ENCODE data around the gene BAZ2A.
A peak's percentile ranks its signal among the peaks of the same experiment; 100 is the strongest.

Gene BAZ2A

DNA sequence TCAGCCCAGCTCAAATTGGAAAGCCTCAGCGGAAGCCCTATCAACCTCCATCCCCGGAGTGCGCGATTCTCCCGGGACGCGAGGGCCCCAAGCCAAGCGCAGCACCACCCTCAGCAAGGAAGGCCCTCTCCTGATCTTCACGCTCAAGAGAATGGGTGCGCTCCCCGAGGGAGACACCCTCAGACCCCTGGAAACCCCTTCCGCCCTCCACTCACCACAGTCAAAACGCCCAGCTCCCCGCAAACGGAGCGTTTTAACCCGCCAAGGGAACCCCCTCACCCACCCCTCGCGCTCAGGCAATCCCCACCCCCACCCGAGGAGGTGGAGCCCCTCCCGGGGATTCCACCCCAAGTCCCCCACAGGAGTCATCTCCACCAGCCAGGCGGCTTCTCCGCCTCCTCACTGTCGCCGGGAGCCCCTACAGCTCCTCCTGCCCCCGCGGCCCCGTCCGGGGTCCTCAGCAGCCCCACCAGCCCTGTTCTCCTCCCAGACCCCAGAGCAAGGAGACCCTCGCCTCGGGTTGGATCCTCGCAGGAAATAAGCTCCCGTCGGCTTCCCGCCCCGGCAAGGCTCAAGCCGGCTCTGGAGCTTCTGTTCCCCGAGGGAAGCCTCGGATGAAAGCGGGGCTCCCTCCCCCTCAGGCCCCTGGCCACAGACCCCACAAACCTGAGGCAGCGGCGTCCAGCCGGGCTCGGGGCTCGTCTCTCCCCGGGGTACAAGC lies 507 bp downstream of the BAZ2A start:
- H3K27ac Mint-ChIP-seq = peak overlapping the region; percentile 77
- H3K27me3 Mint-ChIP-seq (ENCODE audit: low read depth) = no peaks in the 10 kb centered on the region
- peak overlapping the region; percentile 88 for H3K4me3 Mint-ChIP-seq
- peaks cover 60% of the 10 kb centered on the region for H3K4me1 Mint-ChIP-seq (ENCODE audit: low read depth)
- H3K9me3 Mint-ChIP-seq = no peaks in the 10 kb centered on the region
- peaks cover 26% of the 10 kb centered on the region for H3K36me3 Mint-ChIP-seq (ENCODE audit: low read depth)

DNA sequence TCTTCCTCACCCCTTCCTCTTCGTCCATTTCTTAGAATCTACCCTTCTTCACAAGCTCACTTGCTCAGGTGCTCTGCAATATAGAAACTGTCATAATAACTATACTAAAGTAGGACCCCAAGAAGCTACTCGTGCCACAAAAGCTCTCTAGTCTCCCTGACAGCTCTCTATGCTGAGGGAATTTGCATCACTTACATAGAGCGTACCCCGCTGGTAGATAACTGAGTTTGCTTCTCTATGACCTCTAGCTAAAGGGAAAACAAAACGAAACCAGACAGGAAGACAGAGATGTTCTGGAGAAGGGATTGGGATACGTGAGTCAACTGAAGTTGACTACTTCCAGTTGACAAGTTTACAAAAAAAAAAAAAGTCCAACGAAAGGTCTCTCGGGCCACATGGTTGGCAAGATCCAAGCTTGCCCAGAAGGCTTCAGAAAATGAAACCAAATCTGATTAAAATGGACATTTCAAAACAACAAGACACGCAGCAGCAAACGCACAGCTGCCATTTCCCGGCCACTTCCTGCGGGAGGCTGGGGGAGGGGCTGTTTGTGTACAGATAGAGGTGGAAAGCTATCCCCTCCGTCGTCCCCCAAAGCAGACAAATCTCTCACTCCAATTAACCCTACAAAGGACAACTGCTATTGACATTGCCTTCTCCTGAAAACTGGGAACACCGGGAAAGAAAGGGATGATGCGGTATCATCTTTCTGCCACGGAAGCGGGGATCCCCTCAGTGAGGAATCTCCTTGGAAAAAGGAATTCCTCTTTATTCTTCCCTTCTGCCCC lies 1.3 kb downstream of the BAZ2A start:
- H3K4me1 Mint-ChIP-seq (ENCODE audit: low read depth) = peaks cover 59% of the 10 kb centered on the region
- H3K27ac Mint-ChIP-seq = peak overlapping the region; percentile 77
- H3K4me3 Mint-ChIP-seq = peak overlapping the region; percentile 88
- H3K36me3 Mint-ChIP-seq (ENCODE audit: low read depth) = peaks cover 26% of the 10 kb centered on the region
- H3K9me3 Mint-ChIP-seq = no peaks in the 10 kb centered on the region
- H3K27me3 Mint-ChIP-seq (ENCODE audit: low read depth) = no peaks in the 10 kb centered on the region

DNA sequence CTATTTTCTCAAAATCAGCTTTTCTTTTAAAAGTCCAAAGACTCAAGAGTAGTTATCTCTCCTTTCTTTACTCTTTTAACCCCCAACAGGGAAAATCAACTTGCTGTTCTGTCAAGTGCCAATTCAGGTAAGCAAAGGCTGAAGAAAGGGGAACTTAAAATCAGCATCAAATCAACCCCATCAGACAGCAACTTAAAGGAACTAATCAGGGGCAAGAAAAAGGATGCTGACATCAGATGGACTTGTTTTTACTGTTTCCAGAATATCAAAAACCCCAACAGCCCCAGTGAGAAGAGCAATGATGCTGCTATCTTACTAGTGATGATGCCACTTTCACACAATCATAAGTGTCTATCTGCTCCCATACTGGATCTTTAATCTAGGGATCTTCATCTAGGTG lies 3.4 kb downstream of the BAZ2A start:
- Mint-ChIP-seq H3K27me3 (ENCODE audit: low read depth) (no peaks in the 10 kb centered on the region), H3K9me3 (no peaks in the 10 kb centered on the region), H3K4me3 (no peak overlapping the region), H3K27ac (no peak overlapping the region), H3K4me1 (ENCODE audit: low read depth) (peaks cover 46% of the 10 kb centered on the region), H3K36me3 (ENCODE audit: low read depth) (peaks cover 33% of the 10 kb centered on the region)

DNA sequence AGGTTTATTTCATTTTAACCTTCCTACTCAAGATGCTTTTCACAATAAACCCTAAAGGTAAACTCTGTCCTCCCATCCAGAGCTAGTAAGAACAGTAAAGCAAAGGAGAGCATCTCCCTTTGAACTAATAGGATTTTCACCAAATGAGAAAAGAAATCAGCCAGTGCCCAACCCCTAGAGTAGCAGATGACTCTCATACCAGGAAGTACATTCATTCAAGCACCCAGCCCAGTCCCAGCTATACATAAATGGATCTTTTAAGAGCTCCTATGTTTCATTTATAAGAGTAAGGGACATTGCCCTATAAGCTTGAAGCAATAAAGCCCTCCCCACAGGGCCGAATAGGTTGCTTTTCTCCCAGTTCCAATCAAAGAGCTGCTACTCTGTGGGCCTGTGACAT lies 7.6 kb downstream of the BAZ2A start:
- Mint-ChIP-seq H3K27me3 (ENCODE audit: low read depth) (no peaks in the 10 kb centered on the region), H3K4me3 (no peak overlapping the region), H3K4me1 (ENCODE audit: low read depth) (peaks cover 32% of the 10 kb centered on the region), H3K9me3 (no peaks in the 10 kb centered on the region), H3K36me3 (ENCODE audit: low read depth) (peaks cover 30% of the 10 kb centered on the region), H3K27ac (peak overlapping the region; percentile 39)

DNA sequence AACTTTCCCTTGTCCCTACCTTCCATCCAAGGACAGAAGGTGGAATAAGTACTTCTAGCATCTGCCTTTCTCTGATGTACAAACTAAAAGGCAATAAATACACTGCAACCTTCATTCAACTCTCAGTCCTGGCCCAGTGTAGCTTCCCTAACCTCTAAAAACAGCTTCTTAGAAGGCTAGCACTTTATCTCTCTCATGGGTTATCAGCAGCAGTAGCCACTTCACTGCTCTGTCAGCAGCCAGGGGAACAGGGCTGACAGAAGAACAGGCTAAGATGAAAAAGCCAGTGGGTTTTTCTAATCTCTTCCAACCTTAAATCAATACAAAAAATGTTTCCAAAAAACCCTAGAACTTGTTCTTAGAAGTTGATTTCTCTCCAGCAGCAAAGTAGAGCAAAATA lies 13.2 kb downstream of the BAZ2A start:
- H3K4me3 Mint-ChIP-seq = no peak overlapping the region
- peaks cover 53% of the 10 kb centered on the region for H3K36me3 Mint-ChIP-seq (ENCODE audit: low read depth)
- H3K27ac Mint-ChIP-seq = no peak overlapping the region
- no peaks in the 10 kb centered on the region for H3K9me3 Mint-ChIP-seq
- H3K27me3 Mint-ChIP-seq (ENCODE audit: low read depth) = no peaks in the 10 kb centered on the region
- peaks cover 11% of the 10 kb centered on the region for H3K4me1 Mint-ChIP-seq (ENCODE audit: low read depth)

DNA sequence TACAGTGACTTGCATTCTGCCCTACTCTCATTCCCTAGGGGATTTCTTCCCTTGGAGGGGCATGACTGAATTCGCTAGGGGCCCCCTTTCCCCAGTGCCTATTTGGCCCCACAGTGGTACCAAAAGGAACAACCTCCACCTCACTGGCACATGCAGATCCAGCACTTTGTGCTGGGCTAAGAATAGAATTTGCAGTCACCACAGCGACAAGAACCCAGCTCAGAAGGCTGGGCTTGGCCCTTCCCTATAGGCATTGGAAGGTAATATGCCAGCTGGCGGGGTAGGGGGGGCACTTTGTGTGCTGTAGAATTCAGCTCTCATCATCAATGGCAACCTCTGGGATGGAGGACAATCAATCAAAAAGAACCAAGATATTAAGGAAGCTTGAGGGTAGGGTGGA lies 13.9 kb downstream of the BAZ2A start:
- peaks cover 11% of the 10 kb centered on the region for H3K4me1 Mint-ChIP-seq (ENCODE audit: low read depth)
- H3K27ac Mint-ChIP-seq = no peak overlapping the region
- H3K9me3 Mint-ChIP-seq = no peaks in the 10 kb centered on the region
- H3K4me3 Mint-ChIP-seq = no peak overlapping the region
- peaks cover 59% of the 10 kb centered on the region for H3K36me3 Mint-ChIP-seq (ENCODE audit: low read depth)
- H3K27me3 Mint-ChIP-seq (ENCODE audit: low read depth) = no peaks in the 10 kb centered on the region

DNA sequence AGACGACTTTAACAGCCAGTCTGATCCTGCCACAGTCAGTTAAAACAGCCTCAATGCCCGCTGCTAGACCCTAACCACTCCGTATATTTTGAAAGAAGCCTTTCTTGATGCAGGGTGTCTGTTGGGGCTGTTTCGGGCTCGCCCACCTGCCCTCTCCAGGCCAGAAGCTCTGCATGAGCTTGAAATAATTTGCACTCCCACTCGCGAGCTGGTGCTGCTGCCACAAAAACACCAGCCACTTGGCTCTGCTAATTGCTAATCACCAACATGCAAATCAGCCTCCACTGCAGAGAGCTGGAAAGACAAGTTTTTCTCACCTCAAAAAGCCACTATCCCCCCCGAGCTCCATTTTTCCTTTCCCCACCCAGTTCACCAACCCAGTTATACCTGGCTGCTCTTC lies 15.5 kb downstream of the BAZ2A start:
- Mint-ChIP-seq H3K36me3 (ENCODE audit: low read depth) (peaks cover 67% of the 10 kb centered on the region), H3K4me1 (ENCODE audit: low read depth) (peaks cover 8% of the 10 kb centered on the region), H3K27ac (no peak overlapping the region), H3K9me3 (no peaks in the 10 kb centered on the region), H3K27me3 (ENCODE audit: low read depth) (no peaks in the 10 kb centered on the region), H3K4me3 (no peak overlapping the region)

DNA sequence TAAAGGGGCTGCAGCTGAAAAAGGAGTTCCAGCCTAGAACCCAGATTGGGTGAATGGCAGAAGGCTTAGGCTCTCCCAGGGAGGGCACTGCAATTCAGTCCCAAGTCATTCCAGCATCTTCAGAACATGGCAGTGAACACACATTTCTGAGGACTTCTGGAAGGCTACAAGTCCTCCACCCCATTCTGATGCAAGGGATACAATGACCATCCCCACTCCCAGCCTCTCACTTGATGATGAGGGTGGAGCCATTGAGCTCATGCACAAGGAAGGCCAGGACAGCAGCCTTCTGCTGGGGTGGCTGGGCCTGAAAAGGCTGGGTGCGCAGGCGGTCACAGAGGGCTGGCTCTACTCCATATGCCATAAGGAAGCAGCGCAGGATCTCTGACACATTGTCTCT lies 25.8 kb downstream of the BAZ2A start:
- Mint-ChIP-seq H3K36me3 (ENCODE audit: low read depth) (peaks cover 55% of the 10 kb centered on the region), H3K4me1 (ENCODE audit: low read depth) (no peaks in the 10 kb centered on the region), H3K9me3 (no peaks in the 10 kb centered on the region), H3K4me3 (no peak overlapping the region), H3K27me3 (ENCODE audit: low read depth) (no peaks in the 10 kb centered on the region), H3K27ac (no peak overlapping the region)

DNA sequence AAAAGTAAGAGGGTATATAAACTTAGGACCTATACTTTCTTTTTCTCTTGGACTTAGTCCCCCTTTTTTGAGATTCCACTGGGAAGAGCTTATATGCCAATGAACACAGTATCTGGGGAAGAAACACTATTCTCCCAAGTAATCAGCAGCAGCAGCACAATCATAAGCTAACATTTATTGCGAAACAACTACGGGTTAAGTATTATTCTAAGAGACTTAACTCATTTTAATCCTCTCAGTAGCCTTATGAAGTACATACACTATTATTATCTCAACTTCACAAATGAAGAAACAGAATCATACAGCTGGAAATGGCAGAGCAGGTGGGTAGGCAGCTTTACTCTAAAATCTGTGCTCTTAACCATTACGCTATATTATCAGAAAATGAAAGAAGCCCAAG lies 27.9 kb downstream of the BAZ2A start:
- no peak overlapping the region for H3K4me3 Mint-ChIP-seq
- no peak overlapping the region for H3K27ac Mint-ChIP-seq
- H3K9me3 Mint-ChIP-seq = no peaks in the 10 kb centered on the region
- no peaks in the 10 kb centered on the region for H3K27me3 Mint-ChIP-seq (ENCODE audit: low read depth)
- H3K36me3 Mint-ChIP-seq (ENCODE audit: low read depth) = peaks cover 65% of the 10 kb centered on the region
- no peaks in the 10 kb centered on the region for H3K4me1 Mint-ChIP-seq (ENCODE audit: low read depth)

DNA sequence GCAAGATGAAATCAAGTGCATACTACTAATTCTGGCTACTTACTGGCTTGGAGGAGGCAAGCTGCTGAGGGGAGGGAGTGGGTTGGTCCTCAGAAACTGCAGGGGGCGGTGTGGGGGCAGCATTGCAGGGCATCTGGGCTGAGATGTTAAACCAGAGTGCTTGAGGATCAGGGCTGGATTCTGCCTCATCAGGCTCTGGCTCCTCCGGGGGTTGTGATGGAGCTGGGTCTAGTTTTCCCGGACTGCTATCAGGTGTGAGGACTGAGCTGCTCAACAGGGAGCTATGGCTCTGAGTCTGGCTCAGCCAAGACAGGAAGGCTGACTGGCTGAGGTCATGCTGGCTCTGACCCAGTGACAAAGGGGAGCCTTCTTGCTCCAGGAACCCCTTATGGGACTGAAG lies 28.6 kb downstream of the BAZ2A start:
- Mint-ChIP-seq H3K36me3 (ENCODE audit: low read depth) (peaks cover 66% of the 10 kb centered on the region), H3K27ac (no peak overlapping the region), H3K4me3 (no peak overlapping the region)

DNA sequence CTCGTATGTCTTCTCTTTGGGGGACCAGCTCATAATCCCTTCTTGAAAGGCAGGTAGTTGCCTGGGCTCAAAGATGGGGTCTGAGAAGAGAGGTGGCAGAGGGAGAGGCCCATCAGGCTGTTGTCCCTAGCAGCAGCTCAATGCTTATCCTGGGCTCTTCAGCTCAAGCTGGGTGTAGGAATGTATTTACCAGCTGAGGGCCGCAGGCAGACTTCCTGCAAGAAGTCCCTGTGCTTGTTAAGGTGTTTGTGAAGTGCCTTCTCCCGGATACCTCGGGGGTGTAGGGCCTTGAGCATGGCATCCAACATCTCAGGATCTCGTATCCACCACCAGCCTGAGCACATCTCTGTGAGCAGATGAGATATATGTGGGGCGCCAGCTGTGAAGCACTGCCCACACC lies 29.4 kb downstream of the BAZ2A start:
- Mint-ChIP-seq H3K36me3 (ENCODE audit: low read depth) (peaks cover 59% of the 10 kb centered on the region), H3K4me3 (no peak overlapping the region), H3K9me3 (no peaks in the 10 kb centered on the region), H3K27ac (no peak overlapping the region), H3K4me1 (ENCODE audit: low read depth) (peaks cover 4% of the 10 kb centered on the region), H3K27me3 (ENCODE audit: low read depth) (no peaks in the 10 kb centered on the region)

More for the DNA sequence above, 28.6 kb downstream of the BAZ2A start:
- H3K27me3 Mint-ChIP-seq (ENCODE audit: low read depth) = no peaks in the 10 kb centered on the region
- no peaks in the 10 kb centered on the region for H3K4me1 Mint-ChIP-seq (ENCODE audit: low read depth)
- H3K9me3 Mint-ChIP-seq = no peaks in the 10 kb centered on the region

DNA sequence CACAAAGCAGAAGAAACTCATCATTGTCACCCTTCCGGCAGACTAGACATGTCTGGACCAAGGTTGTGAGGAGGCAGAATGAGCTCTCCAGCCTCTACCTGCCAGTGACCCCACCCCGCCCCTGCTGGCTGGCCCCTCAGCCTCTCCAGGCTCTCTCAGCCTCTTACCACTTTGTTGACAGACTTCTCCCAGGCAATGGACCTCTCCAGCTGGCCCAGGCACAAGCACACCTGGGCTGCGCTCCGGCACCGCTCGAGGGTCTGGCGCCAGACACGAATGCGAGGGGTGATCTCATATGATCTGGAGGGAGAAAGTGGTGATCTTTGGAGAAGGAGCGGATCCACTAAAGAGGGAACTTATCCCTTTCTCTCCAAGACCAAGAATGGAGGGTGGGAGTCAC lies 30.3 kb downstream of the BAZ2A start:
- H3K27ac Mint-ChIP-seq = no peak overlapping the region
- H3K4me1 Mint-ChIP-seq (ENCODE audit: low read depth) = peaks cover 4% of the 10 kb centered on the region

DNA sequence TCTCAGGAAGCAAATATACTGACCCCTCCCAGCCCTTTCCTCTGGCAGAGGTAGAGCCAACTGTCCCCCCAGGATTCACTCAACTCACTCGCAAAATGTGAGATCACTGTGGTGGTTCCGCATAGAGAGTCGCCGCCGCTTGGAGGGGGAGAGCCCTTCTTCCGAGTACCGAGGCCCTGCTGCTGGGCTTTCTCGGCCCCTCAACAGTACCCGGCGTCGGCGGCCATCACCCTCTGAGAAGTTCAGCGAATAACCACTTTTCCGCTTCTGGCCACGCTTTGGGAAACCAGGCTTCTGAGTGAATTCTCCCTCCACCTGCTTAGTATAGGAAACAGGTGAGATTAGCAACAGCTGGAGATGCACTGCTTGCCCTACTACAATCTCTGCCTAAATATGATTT lies 31.1 kb downstream of the BAZ2A start:
- peaks cover 7% of the 10 kb centered on the region for H3K4me1 Mint-ChIP-seq (ENCODE audit: low read depth)
- no peak overlapping the region for H3K27ac Mint-ChIP-seq
- H3K36me3 Mint-ChIP-seq (ENCODE audit: low read depth) = peaks cover 51% of the 10 kb centered on the region
- H3K4me3 Mint-ChIP-seq = no peak overlapping the region
- no peaks in the 10 kb centered on the region for H3K9me3 Mint-ChIP-seq
- H3K27me3 Mint-ChIP-seq (ENCODE audit: low read depth) = no peaks in the 10 kb centered on the region

More for the DNA sequence above, 30.3 kb downstream of the BAZ2A start:
- Mint-ChIP-seq H3K4me3 (no peak overlapping the region), H3K27me3 (ENCODE audit: low read depth) (no peaks in the 10 kb centered on the region), H3K36me3 (ENCODE audit: low read depth) (peaks cover 58% of the 10 kb centered on the region), H3K9me3 (no peaks in the 10 kb centered on the region)

DNA sequence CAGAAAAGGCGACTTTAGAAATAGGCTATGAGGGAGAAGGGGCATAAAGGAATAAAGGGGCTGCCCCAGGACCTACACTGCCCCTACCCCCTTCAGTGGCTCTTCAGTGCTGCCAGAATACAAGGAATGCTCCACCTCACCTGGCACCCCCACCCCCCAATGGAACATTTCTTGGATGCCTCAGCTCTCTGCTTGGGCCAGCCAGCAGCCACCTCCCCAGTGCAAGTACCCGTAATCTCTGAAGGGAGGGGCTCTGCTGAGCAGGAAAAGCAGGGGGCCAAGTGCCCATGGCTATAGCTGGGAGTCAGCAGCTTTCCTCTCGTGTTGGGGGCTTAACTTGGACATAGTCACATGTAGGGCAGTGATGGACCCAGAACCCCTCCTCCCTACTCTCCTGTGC lies 33.3 kb downstream of the BAZ2A start:
- Mint-ChIP-seq H3K36me3 (ENCODE audit: low read depth) (peaks cover 39% of the 10 kb centered on the region), H3K27ac (no peak overlapping the region), H3K9me3 (no peaks in the 10 kb centered on the region), H3K4me1 (ENCODE audit: low read depth) (peaks cover 9% of the 10 kb centered on the region), H3K4me3 (no peak overlapping the region), H3K27me3 (ENCODE audit: low read depth) (no peaks in the 10 kb centered on the region)

DNA sequence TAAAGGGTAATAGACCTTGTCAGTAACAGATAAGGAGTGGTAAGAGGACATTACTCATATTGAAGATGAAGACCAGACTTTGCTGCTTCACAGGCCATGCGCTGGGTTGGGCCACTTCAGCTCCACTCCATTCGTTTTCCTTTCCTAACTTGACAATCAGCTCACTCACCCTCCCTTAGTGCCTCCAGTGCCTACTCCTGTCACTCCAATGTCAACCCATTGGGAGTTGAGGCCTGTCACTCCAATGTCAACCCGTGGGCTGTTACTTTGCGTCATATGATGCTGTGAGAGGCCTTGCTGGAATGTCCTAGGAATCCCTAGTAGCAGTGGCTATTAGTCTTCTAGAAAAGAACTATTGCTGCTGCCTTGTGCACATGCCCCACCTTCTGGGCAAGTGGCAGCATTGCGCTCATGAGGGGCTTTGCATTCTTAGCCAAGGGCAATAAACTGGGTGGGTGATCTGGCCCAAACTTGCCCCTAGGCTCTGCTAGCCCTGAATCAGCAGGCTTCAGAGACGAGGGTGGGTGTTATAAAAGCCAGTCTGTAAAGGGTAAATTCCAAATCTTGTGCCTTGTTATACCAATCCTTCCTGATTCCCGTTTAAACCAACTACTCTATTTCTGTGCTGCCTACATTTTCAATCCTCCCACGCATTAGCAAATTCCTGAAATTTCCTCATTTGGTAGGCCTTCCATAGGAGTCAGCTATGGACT lies 36.1 kb downstream of the BAZ2A start:
- H3K27ac Mint-ChIP-seq = no peak overlapping the region
- no peak overlapping the region for H3K4me3 Mint-ChIP-seq
- H3K36me3 Mint-ChIP-seq (ENCODE audit: low read depth) = peaks cover 21% of the 10 kb centered on the region
- peaks cover 11% of the 10 kb centered on the region for H3K4me1 Mint-ChIP-seq (ENCODE audit: low read depth)
- H3K27me3 Mint-ChIP-seq (ENCODE audit: low read depth) = no peaks in the 10 kb centered on the region
- H3K9me3 Mint-ChIP-seq = no peaks in the 10 kb centered on the region

Measured in T-helper 1 cell treated with Interleukin-12 subunit alpha and Interleukin-12 subunit beta and Interleukin-4 antibody, amounts not matched to agents 30 μg/mL and 1 μg/mL, for 36 hours (primary cell).